SK-MEL-5 (cell line): ENCODE data around the gene MFSD6. TPM values are rescaled to one million over a fixed set of nuclear protein-coding genes. Genes with fewer than 3 reads are reported as not detected.

Experiments used
- total RNA-seq: library from RNA; depleted of rRNA; stranded (reverse); fragments of >200 nt; shearing (Covaris generic); gene quantifications from 2 replicates; pipeline ENCODE4 v1.2.3, GENCODE V29; 2014; rRNA removed

Gene MFSD6
- total RNA-seq, 1 experiment from 2014 or later: 6.7 TPM

Other genes with a start within 250 kb of the MFSD6 start
- gene HIBCH, start 88.5 kb upstream of the MFSD6 start, total RNA-seq: 16.6 and 20.0 TPM in 2 replicates
- gene INPP1, start 64.8 kb upstream of the MFSD6 start, total RNA-seq: 1.5 and 2.4 TPM in 2 replicates
- 9.0 and 11.8 TPM in 2 replicates for gene NEMP2, start 126.4 kb downstream of the MFSD6 start, total RNA-seq
- 41.5 and 42.8 TPM in 2 replicates for gene NAB1, start 240.7 kb downstream of the MFSD6 start, total RNA-seq